ENCODE data around the gene SLC2A10.

- no peak for TF ChIP-seq CTCF (conservative IDR thresholded peaks at IDR 0.05)
- no peak for TF ChIP-seq EZH2 (IDR thresholded peaks at IDR 0.05; ENCODE audit: low read depth)
Observed at GRCh38 chr20:46696791-46697279, 12.6 kb upstream of the SLC2A10 start.

Measured in PC-9 (cell line).